ENCODE results near the gene GALNT9.

- TF ChIP-seq CTCF (conservative IDR thresholded peaks at IDR 0.05 in 1 of 2, IDR thresholded peaks at IDR 0.05 in 1 of 2; ENCODE audit: extremely low read depth in 1 of 2, insufficient read depth in 1 of 2, low read depth in 1 of 2, low read length in 2 of 2) (no peak), EZH2 (IDR thresholded peaks at IDR 0.05; ENCODE audit: borderline replicate concordance, low read length) (no peak)
These were observed 158.6 kb downstream of the GALNT9 start for GRCh38 chr12:132170637-132171292.

Data from mammary epithelial cell (primary cell).